C4-2B (cell line): Measurements from ENCODE around the gene DTX4.

Experiments
- CTCF ChIP-seq: fragments of 450-650 bp; conservative IDR thresholded peaks from 2 replicates; pipeline ENCODE4 v1.5.1; 2017; ENCODE audit warnings: mild to moderate bottlenecking
- ZFX ChIP-seq: fragments of 450-650 bp; IDR thresholded peaks from 2 replicates; pipeline ENCODE4 v1.6.1; 2017

- no peak for TF ChIP-seq CTCF
- no peak for TF ChIP-seq ZFX
These were observed 8.3 kb downstream of the DTX4 start for GRCh38 chr11:59180168-59180776.
